A172 (cell line): ENCODE measurements around the gene PAQR6. TPM values are rescaled to one million over a fixed set of nuclear protein-coding genes. Genes with fewer than 3 reads are reported as not detected.
"Not testable (repeated sequence)": the region's sequence is repeated elsewhere in the genome, so short reads cannot be mapped to it uniquely, and the experiment has no call there.

Experiments used
- DNase-seq: peaks from one replicate; pipeline ENCODE4 v3.0.0-alpha.2; 2015; ENCODE audit warnings: low spot score
- total RNA-seq: library from RNA; depleted of rRNA; stranded (reverse); fragments of >200 nt; shearing (Covaris generic); gene quantifications from 2 replicates; pipeline ENCODE4 v1.2.3, GENCODE V29; 2014

The PAQR6 gene
- total RNA-seq, 1 experiment from 2014 or later: 2.0 TPM

DNA sequence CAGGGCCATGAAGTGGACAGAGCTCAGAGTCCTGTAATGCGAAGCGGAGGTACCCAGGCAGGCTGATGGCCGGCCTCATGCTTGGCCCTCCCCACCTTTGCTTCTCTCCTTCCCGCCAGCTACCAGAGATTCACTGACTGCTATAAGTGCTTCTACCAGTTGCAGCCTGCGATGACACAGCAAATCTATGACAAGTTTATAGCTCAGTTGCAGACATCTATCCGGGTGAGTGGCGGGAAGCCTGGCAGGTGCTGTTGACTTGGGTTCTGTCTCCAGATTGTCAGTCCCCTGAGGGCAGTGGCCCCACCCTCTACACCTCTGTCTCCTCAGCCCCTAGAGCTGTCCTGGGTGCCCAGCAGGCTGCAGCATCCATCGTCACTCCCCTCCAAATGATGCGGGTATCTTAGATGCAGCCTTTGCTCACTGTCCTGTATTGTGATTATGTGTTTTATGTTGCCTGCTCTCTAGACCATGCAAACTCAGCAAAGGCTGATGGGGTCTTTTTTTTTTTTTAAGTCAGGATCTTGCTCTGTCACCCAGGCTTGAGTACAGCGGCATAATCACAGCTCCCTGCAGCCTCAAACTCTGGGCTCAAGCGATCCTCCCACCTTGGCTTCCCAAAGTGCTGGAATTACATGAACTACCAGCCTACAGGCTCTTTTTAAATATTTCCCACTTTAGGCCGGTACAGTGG, 15.5 kb downstream of the PAQR6 start:
- no peak for DNase-seq

- DNase-seq: no peak
These were observed 17.4 kb downstream of the PAQR6 start for GRCh38 chr1:156230473-156230837.

DNA sequence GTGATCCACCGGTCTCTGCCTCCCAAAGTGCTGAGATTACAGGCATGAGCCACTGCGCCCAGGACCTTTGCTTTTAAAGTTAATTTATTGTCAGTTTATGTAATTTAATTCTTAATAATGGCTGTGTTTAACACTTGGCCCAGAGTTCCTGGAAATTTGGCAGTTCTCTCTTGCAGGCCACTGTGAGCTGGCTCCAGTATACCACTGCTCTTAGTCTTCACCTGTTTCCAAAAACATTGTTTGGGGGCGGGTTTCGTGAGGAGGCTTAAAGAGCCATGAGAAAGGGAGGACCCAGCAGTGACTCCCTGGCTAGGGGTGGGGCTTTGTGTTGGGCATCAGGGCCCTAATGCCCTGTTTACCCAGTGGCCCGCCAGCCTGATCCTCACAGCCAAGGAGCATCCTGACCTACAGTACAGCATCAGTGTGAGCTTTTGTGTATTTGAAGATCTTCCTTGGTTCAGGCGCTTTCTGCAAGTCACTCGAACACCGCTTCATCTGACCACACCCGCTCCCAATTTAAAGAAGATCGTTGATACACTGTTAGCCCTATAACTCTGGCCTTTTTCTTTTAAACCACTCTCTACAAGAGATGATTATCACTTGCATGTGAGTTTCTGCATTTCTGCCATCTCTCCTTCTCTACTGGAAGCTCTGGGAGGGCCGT, 17.9 kb downstream of the PAQR6 start:
- no peak for DNase-seq

DNA sequence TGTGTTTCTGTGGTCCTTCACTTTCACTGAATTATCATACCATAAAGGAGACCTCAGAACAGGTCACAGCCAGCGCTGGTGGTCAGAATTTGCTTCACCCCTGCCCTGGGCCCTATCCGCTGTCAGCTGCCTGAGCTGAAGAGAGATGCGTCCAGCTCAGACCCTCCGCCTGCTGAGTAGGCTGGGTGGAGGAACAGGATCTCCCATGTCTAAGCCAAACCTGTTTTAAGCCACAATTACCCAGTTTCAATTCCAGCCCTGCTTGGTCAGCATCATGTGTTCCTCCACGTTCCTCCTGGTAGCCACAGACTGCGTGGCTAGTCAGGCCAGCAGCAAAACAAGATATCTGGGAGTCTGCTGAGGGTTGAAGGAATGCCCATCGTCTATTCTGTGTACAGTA, 19.4 kb downstream of the PAQR6 start:
- no peak for DNase-seq

DNA sequence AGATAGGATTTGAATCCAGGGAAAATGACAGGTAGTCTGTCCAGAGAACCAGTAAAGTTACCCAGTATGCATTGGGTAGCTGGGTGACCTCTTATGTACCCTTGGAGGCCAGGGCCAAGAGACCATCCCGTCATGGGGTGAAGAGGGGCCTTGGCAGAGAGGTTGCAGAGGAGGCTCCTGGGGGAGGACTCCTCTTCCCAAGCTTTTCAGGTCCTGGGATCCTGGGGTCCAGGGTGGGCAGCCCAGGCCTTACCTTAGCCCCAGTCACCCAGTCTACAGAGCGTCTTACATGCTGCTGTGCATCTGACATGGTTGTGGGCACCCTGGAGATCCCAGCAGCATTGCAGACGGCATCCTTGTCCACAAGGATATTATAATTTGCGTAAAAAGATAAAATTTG, 21.1 kb downstream of the PAQR6 start:
- no peak for DNase-seq

GRCh38 chr1:156226116-156226538, 21.7 kb downstream of the PAQR6 start:
- DNase-seq: no peak

DNA sequence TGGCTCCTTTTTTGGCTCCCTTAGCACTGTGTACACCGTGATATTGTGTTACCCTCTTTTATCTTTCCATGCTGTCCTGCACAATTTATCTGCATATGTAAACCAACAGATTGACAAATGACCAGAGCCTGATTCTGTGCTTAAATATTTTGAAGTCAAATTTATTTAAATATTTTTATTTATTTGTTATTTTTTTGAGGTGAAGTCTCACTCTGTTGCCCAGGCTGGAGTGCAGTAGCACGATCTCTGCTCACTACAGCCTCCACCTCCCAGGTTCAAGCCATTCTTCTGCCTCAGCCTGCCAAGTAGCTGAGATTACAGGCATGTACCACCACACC, 22.2 kb downstream of the PAQR6 start:
- no peak for DNase-seq

DNA sequence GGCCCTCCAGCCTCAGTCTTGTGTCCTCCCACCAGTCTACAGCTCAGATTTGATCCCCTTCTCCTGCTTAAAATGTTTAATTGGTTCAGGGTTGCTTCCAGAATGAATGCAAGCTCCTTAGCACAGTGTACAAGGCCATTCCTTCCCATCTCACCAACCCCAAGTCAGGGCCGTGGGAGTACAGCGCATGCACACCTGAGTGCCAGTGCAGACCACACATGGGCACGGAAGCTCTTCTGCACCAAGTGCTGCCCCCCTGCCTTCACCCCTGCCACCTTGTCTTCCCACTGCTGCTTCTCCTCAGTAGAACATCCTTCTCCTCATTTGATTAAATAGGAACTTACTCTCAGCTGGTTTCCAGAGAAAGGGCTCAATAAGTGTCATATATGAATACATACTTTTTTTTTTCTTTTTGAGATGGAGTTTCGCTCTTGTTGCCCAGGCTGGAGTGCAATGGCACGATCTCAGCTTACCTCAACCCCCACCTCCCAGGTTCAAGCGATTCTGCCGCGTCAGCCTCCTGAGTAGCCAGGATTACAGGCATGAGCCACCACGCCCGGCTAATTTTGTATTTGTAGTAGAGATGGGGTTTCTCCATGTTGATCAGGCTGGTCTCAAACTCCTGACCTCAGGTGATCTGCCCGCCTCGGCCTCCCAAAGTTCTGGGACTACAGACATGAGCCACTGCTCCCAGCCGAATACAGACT, 25.7 kb downstream of the PAQR6 start:
- DNase-seq: no peak

- no peak for DNase-seq
These were observed 27.6 kb downstream of the PAQR6 start for GRCh38 chr1:156220226-156220625.

DNA sequence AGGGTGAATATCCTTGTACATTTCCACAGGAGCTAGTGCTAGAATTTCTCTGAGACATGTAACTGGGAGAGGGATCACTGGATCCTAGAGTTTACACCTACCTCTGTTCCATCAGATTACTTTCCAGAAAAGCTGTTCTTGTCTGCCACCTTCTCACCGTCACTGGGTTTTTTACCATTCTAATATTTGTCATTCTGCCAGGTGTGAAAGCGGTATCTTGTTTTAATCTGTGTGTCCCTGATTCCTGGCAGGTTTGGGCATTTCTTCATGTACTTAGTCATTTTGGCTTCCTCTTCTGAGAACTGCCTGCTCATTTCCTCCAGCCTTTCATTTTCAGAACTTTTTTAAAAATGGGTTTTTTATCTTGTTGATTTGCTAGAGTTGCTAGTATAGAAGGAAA, 30.0 kb downstream of the PAQR6 start:
- peak; percentile 75 for DNase-seq

- DNase-seq: not testable (repeated sequence)
These were observed 31.3 kb downstream of the PAQR6 start for GRCh38 chr1:156216361-156217086.

- peak; percentile 96 for DNase-seq
These were observed 33.7 kb downstream of the PAQR6 start for GRCh38 chr1:156214024-156214748.

DNA sequence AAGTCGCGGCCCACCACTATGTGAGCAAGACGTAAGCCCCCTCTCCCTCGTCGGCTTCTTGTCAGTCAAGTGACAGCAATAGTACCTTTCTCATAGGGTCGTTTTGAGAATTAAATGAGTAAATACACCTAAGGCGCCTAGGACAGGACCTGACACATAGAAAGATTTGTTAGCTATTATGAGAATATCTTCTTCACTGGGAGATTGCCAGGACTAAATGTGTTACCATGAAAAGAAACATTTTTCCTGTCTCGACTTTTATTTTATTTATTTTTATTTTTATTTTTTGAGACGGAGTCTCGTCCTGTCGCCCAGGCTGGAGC, 34.3 kb downstream of the PAQR6 start:
- DNase-seq: no peak

DNA sequence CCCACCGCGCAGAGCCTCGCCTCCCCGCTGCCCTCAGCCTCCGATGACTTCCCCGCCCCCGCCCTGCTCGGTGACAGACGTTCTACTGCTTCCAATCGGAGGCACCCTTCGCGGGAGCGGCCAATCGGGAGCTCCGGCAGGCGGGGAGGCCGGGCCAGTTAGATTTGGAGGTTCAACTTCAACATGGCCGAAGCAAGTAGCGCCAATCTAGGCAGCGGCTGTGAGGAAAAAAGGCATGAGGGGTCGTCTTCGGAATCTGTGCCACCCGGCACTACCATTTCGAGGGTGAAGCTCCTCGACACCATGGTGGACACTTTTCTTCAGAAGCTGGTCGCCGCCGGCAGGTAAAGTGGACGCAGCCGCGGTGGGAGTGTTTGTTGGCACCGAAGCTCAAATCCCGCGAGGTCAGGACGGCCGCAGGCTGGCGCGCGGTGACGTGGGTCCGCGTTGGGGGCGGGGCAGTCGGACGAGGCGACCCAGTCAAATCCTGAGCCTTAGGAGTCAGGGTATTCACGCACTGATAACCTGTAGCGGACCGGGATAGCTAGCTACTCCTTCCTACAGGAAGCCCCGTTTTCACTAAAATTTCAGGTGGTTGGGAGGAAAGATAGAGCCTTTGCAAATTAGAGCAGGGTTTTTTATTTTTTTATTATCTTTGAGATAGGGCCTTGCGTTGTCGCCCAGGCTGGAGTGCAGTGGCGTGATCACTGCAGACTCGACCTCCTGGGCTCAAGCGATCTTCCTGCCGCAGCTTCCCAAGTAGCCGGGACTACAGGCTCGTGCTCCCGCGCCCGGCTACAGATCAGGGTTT, 34.8 kb downstream of the PAQR6 start, which contains the start of gene PMF1:
Gene PMF1, plus strand, starts transcription at position 175 of the 811 bp plus-strand sequence. Its CDS starts 9 bp downstream, at position 184.
- DNase-seq: peak; percentile 98

DNA sequence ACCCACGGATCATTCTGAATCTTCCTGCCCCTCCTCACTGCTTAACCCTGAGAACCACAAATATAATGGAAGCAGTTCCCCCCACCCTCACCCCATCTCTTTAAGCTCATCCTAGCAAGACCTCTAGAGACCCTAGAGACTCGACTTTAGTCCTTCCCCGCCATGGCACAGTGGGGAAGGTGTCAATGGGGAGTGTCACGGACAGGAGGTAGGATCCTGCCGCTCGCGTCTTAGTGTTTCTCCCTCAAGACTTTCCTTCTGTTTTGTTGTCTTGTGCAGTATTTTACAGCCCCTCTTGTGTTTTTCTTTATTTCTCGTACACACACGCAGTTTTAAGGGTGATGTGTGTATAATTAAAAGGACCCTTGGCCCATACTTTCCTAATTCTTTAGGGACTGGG, 35.7 kb downstream of the PAQR6 start:
- no peak for DNase-seq

- DNase-seq: no peak
These were observed 36.6 kb downstream of the PAQR6 start for GRCh38 chr1:156211243-156211642.

DNA sequence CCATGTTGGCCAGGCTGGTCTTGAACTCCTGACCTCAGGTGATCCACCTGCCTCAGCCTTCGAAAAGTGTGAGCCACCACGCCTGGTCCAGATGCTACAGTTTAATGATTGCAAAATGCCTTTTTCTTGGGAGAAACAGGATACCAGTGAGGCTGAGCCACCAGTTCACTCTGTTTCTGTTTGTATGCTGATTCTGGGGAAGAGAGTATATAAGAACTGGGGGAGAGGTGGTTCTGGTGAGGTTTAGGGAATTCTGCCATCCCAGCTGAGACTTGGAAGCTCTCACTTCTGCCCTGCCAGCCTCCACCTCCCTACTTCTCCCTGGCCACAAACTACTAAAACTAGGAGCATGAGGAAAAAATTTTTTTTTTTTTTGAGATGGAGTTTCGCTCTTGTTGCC, 43.2 kb downstream of the PAQR6 start:
- no peak for DNase-seq

DNA sequence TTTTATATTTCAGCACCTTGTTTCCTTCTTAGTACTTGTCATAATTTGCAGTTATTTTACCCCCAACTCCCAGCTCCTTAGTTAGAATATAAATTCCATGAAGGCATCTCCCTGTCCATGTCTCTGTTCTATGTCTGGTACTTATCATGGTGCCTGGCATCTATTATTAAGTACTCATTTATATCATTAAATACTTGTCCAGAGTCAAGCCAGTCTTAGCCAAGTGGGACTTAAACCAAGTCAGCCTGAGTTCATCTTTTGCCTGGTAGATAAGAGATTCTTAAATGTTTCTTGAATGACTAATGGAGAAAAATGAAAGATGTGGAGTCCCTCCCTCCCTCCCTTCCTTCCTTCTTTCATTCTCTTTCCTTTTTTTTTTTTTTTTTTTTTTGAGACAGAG, 44.5 kb downstream of the PAQR6 start:
- peak; percentile 66 for DNase-seq

GRCh38 chr1:156200044-156200443, 47.8 kb downstream of the PAQR6 start:
- DNase-seq: no peak

DNA sequence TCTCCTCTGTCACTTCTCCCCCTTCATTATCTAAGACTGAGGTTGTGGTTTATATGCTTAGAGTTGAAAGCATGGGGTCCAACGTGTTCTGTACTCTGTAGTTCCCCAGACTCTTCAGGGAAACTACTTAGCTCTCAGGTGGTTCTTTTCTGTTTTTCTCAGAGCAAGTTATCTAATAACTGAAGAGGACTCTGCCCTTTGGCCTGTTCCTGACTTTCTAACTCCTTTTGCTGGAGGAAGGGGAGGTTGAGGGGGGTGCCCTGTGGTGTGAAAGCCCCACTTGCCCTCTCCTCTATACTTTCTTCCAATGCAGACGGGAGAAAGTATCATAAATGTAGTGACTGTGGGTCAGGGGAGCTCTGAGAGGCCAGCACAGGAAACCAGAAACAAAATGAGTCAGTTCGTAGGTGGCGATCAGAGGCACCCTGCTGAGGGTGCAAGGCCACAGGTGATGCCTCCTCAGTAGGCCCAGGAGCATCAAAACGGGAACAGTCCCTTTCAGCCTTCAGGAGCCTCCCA, 49.0 kb downstream of the PAQR6 start:
- no peak for DNase-seq

- no peak for DNase-seq
These were observed 51.4 kb downstream of the PAQR6 start for GRCh38 chr1:156196445-156196844.
